Breast epithelium (tissue), 3 donors: ENCODE results near the gene CLIP1.

Experiments used
- CTCF ChIP-seq, 3 donors: fragments of 450-650 bp; IDR thresholded peaks; one replicate each; pipeline ENCODE4 v1.5.1; 2016 to 2017; ENCODE audit warnings: antibody characterized with exemption in 3 of 3, mild to moderate bottlenecking in 3 of 3, moderate library complexity in 3 of 3
- POLR2A ChIP-seq: fragments of 450-650 bp; IDR thresholded peaks from one replicate; pipeline ENCODE4 v1.6.1; 2016; ENCODE audit warnings: antibody characterized with exemption, mild to moderate bottlenecking, moderate library complexity
- POLR2AphosphoS5 ChIP-seq, 3 donors: sonication (generic); formaldehyde crosslinking; IDR thresholded peaks; one replicate each; pipeline ENCODE4 v1.6.1; 2017; ENCODE audit warnings: antibody characterized with exemption in 3 of 3

DNA sequence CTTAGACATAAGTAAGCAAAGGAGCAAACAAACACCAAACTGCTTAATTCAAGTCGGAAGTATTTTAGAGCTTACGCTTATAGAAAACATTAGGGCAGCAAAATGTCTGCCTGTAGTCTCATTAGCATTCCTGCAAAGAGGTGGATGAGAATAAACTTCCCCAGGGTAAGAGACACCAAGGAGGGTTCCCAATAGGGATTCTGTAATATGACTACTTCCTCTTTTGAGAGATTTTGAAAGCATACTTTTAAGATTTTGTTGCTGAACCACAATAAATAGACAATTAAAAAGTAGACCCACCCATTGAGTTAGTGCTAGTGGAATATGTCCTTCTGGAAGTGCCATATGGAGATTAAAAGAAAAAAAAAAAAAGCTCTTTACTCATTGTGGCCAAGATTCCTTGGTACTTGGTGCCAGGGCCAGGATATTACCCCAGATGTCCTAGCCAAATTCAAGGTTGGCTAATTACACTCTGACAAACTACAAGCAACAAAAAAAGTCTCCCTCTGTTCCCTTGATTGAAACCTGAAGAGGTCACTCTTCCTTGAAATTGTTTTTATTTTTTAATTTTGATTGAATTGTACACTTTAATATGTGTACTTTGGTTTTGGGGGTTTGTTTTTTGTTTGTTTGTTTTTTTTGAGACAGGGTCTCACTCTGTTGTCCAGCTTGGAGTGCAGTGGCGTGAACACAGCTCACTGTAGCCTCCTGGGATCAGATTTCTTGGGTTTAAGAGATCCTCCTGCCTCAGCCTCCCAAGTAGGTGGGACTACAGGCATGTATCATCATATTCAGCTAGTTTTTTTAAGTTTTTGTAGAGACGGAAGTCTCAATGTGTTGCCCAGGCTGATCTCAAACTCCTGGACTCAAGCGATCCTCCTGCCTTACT, 8.7 kb downstream of the CLIP1 start:
- TF ChIP-seq CTCF (IDR thresholded peaks at IDR 0.05) (no peak), POLR2A (no peak), POLR2AphosphoS5 (IDR thresholded peaks at IDR 0.05) (no peak)
